ENCODE measurements around the gene ZNF41.

GRCh38 chrX:47515941-47516665 is 33.1 kb upstream of the ZNF41 start:
- TF ChIP-seq CTCF (IDR thresholded peaks at IDR 0.05): no peak
- TF ChIP-seq POLR2A (IDR thresholded peaks at IDR 0.05): no peak

Measured in thyroid gland (tissue), 4 donors.